Uterus (tissue), 2 donors: ENCODE data around the gene SGMS1.

Experiments
- CTCF ChIP-seq, 4 experiments: fragments of 200-600 bp in 2 of 4; fragments of 450-650 bp in 2 of 4; sonication (generic) in 2 of 4; IDR thresholded peaks; one replicate each; pipeline ENCODE4 v1.5.1; 2016 to 2019; ENCODE audit warnings: antibody characterized with exemption in 4 of 4, mild to moderate bottlenecking in 2 of 4, moderate library complexity in 1 of 4
- POLR2A ChIP-seq, 2 donors: fragments of 450-650 bp; IDR thresholded peaks; one replicate each; pipeline ENCODE4 v1.6.1; 2016; ENCODE audit warnings: antibody characterized with exemption in 2 of 2, mild to moderate bottlenecking in 1 of 2, moderate library complexity in 1 of 2

- TF ChIP-seq CTCF (IDR thresholded peaks at IDR 0.05) (no peak), POLR2A (IDR thresholded peaks at IDR 0.05) (no peak)
Observed at GRCh38 chr10:50349554-50349953, 274.2 kb downstream of the SGMS1 start.
